Immature natural killer cell (primary cell): ENCODE results near the gene HSD17B2. TPM values are rescaled to one million over a fixed set of nuclear protein-coding genes. Genes with fewer than 3 reads are reported as not detected.
A peak's percentile ranks its signal among the peaks of the same experiment; 100 is the strongest.
"Not testable (repeated sequence)": the region's sequence is repeated elsewhere in the genome, so short reads cannot be mapped to it uniquely, and the experiment has no call there.

ENCODE experiments used
- DNase-seq, 3 donors: peaks; one replicate each; pipeline ENCODE4 v3.0.0; 2022; ENCODE audit warnings: mixed read lengths in 1 of 3
- H3K27ac Mint-ChIP-seq, 6 donors: one replicate each; pipeline ENCODE4 v1.8.0; 2020; ENCODE audit warnings: mixed read lengths in 6 of 6, mild to moderate bottlenecking in 5 of 6, inconsistent platforms in 4 of 6, moderate library complexity in 3 of 6
- H3K27me3 Mint-ChIP-seq, 3 donors: one replicate each; pipeline ENCODE4 v1.8.0; 2020 to 2021; ENCODE audit warnings: low read depth in 3 of 3, mild to moderate bottlenecking in 3 of 3, mixed read lengths in 3 of 3, moderate library complexity in 3 of 3, inconsistent platforms in 1 of 3
- H3K36me3 Mint-ChIP-seq, 3 donors: one replicate each; pipeline ENCODE4 v1.8.0; 2020; ENCODE audit warnings: mixed read lengths in 3 of 3, inconsistent platforms in 2 of 3, mild to moderate bottlenecking in 2 of 3
- H3K4me1 Mint-ChIP-seq, 2 donors: one replicate each; pipeline ENCODE4 v1.8.0; 2020; ENCODE audit warnings: inconsistent platforms in 2 of 2, mild to moderate bottlenecking in 2 of 2, mixed read lengths in 2 of 2, moderate library complexity in 1 of 2
- H3K4me3 Mint-ChIP-seq, 5 donors: one replicate each; pipeline ENCODE4 v1.8.0; 2020; ENCODE audit warnings: mild to moderate bottlenecking in 5 of 5, mixed read lengths in 5 of 5, inconsistent platforms in 3 of 5, moderate library complexity in 3 of 5
- H3K9me3 Mint-ChIP-seq, 6 donors: one replicate each; pipeline ENCODE4 v1.8.0; 2020; ENCODE audit warnings: mild to moderate bottlenecking in 6 of 6, mixed read lengths in 6 of 6, inconsistent platforms in 4 of 6, moderate library complexity in 3 of 6
- polyA plus RNA-seq, 3 donors: library from polyadenylated mRNA; unstranded; fragments of 300-500 nt; fragmentation: Illumina TruSeq; gene quantifications; one replicate each; pipeline ENCODE4 v1.2.3, GENCODE V29; 2021

The HSD17B2 gene
- polyA plus RNA-seq, 3 donors from 2014 or later = not detected

DNA sequence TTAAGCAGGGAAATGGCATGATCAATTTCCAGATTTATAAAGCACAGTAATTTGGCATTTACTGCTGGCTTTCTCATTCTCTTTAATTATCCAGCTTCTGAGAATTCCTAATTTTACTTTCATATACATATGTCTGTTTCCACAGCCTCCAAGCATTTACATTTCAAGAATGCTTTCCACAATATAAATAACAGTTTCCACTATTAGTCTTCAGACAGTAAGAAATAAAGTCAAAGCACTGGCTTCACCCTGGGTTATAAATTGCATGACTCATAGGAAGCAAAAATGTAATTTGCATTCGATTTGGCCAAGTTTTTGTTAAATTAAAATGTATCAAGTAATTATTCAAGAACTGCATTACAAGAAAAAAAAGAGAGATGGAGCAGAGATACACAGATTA is 81.5 kb downstream of the HSD17B2 start:
- no peak for DNase-seq
- Mint-ChIP-seq H3K36me3 (no peaks in the 10 kb centered on the region), H3K27me3 (peaks cover 0 to 2% (median 0%) of the 10 kb centered on the region in 3 donors), H3K4me1 (no peaks in the 10 kb centered on the region), H3K27ac (no peak overlapping the region), H3K4me3 (no peak overlapping the region), H3K9me3 (no peaks in the 10 kb centered on the region)

DNA sequence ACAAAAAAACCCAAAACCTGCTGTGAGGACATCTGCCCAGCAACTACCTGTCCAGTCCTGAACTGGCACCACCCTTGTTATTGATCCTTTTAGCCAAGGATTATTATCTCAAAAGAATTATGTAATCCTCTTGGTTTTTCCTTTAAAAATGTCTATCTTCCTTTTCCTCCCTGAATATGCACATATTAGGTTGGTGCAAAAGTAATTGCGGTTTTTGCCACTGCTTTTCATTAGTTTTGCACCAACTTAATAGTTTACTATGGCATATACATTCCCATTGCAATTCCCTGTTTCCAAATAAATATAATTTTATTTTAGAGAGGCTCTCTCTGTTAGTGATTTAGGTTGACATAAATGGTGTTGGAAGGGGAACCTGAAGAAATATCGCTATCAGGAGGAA is 83.7 kb downstream of the HSD17B2 start:
- H3K27ac Mint-ChIP-seq = no peak overlapping the region
- H3K4me3 Mint-ChIP-seq = no peak overlapping the region
- no peak for DNase-seq
- no peaks in the 10 kb centered on the region for H3K36me3 Mint-ChIP-seq
- H3K9me3 Mint-ChIP-seq = no peaks in the 10 kb centered on the region
- H3K4me1 Mint-ChIP-seq = no peaks in the 10 kb centered on the region
- peaks cover 0 to 2% (median 0%) of the 10 kb centered on the region in 3 donors for H3K27me3 Mint-ChIP-seq

DNA sequence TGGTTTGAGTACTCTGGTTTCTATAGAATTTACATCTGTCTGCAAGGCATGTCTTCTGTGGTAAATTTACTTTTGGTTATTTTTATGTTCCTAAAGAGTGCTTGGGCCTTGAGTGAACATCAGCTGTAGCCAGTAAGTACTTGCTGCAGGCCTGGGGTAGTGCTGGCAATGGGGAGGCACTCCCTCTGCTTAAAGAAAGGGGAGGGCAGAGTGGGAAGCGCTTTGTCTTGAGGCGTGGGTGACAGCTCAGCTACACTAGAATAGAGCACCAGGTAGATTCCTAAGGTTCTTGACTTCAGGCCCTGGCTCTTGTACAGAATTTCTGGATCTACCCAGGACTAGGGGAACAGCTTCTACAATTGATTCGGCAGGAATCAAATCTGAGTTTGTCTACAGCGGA is 84.4 kb downstream of the HSD17B2 start:
- no peak for DNase-seq
- no peaks in the 10 kb centered on the region for H3K36me3 Mint-ChIP-seq
- H3K4me1 Mint-ChIP-seq = no peaks in the 10 kb centered on the region
- no peak overlapping the region for H3K4me3 Mint-ChIP-seq
- no peaks in the 10 kb centered on the region for H3K9me3 Mint-ChIP-seq
- H3K27ac Mint-ChIP-seq = no peak overlapping the region
- peaks cover 0 to 3% (median 2%) of the 10 kb centered on the region in 3 donors for H3K27me3 Mint-ChIP-seq

DNA sequence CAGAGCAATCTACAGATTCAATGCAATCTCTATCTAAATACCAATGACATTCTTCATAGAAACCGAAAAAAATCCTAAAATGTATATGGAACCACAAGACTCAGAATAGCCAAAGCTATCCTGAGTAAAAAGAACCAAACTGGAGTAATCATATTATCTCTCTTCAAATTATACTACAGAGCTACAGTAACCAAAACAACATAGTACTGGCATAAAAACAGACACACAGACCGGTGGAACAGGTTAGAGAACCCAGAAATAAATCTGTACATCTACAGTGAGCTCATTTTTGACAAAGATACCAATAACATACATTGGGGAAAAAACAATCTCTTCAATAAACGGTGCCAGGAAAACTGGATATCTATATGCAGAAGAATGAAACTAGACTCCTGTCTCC is 89.6 kb downstream of the HSD17B2 start:
- Mint-ChIP-seq H3K9me3 (no peaks in the 10 kb centered on the region), H3K27me3 (peaks cover 0 to 7% (median 3%) of the 10 kb centered on the region in 3 donors), H3K4me3 (no peak overlapping the region), H3K4me1 (peaks cover 0 to 6% of the 10 kb centered on the region in 2 donors), H3K36me3 (no peaks in the 10 kb centered on the region), H3K27ac (no peak overlapping the region)
- no peak for DNase-seq

DNA sequence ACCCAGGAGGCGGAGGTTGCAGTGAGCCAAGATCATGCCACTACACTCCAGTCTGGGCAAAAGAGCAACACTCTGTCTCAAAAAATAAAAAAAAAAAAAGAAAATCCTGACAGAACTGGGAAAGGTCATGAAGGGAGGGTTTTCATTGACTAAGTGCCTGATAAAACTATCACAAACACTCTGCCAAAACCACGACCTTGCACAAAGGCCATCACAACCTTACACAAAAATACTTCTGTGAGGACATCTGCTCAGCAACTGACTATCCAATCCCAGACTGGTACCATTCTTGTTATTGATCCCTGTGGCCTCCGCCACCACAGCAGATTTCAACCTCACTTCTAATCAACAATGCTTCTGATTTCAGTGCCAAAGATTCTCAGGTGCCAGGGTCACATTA is 94.8 kb downstream of the HSD17B2 start:
- Mint-ChIP-seq H3K4me3 (no peak overlapping the region), H3K36me3 (no peaks in the 10 kb centered on the region), H3K27ac (no peak overlapping the region), H3K9me3 (no peaks in the 10 kb centered on the region), H3K27me3 (peaks cover 2 to 5% (median 4%) of the 10 kb centered on the region in 3 donors), H3K4me1 (peaks cover 9 to 16% of the 10 kb centered on the region in 2 donors)
- DNase-seq = no peak

DNA sequence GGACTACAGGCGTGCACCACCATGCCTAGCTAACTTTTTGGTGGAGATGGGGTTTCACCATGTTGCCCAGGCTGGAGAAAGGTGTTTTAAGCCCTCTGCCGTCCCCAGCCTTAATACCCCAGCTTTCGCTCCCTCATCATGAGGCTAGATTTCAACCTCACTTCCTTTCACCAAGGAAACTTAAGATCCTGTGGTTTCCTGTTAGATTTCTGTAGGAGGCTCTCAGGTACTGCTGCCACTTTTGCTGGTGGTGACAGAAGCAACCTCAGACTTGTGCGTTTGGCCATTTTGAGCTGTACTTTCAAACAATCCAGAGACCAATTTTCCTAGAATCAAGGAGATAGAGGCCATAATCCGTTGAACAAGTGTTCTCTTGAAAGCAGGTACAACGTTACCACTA is 98.7 kb downstream of the HSD17B2 start:
- Mint-ChIP-seq H3K36me3 (peaks cover under 1 to 12% (median 9%) of the 10 kb centered on the region in 3 donors), H3K4me3 (peak overlapping the region in 1 of 5 donors; percentile 21), H3K27ac (no peak overlapping the region), H3K27me3 (peaks cover 0 to 2% (median 2%) of the 10 kb centered on the region in 3 donors), H3K9me3 (no peaks in the 10 kb centered on the region), H3K4me1 (peaks cover 9 to 16% of the 10 kb centered on the region in 2 donors)
- DNase-seq = no peak

DNA sequence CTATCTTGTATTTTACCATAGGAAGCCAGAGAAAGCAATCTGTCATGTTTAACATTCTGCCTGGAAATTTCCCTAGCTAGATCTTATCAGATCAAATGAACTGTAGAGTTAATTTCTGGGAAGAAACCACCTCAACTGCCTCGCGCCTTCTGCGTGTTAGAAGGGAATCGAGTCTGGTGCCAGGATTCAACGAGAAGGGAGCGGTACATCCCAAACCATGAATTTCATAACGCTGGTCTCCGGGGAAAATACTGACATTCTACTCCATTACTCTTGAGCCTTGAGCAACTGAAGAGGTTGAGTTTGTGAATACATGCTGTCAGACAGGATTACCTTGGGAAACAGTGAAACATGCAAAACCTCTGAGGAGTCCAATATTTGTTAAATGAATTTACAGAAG is 99.8 kb downstream of the HSD17B2 start:
- H3K36me3 Mint-ChIP-seq = peaks cover 4 to 16% (median 9%) of the 10 kb centered on the region in 3 donors
- no peak overlapping the region for H3K27ac Mint-ChIP-seq
- no peak for DNase-seq
- no peaks in the 10 kb centered on the region for H3K9me3 Mint-ChIP-seq
- peaks cover 9 to 10% of the 10 kb centered on the region in 2 donors for H3K4me1 Mint-ChIP-seq
- no peak overlapping the region for H3K4me3 Mint-ChIP-seq
- peaks cover 0 to 2% (median 2%) of the 10 kb centered on the region in 3 donors for H3K27me3 Mint-ChIP-seq

DNA sequence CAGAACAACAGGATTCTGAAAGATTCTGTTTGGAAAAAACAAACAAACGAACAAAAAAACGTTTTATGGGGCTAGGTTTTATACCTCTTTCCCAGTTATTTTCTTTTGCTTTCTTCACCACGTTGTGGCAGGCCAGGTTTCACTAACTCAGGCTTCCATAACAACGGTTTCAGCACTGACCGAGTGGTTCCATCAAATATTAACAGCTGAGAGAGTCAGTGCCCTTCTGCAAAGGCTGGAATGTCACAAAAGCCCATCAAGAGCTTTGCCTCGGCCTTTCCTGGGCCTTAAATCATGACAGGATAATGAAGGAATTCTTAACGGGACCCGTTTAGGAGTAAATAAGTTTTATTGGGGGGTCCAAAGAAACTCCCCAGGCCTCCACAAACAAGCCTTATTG is 100.8 kb downstream of the HSD17B2 start:
- no peak overlapping the region for H3K4me3 Mint-ChIP-seq
- peaks cover 9 to 10% of the 10 kb centered on the region in 2 donors for H3K4me1 Mint-ChIP-seq
- H3K36me3 Mint-ChIP-seq = peaks cover 4 to 16% (median 9%) of the 10 kb centered on the region in 3 donors
- H3K27me3 Mint-ChIP-seq = peaks cover 0 to under 1% (median under 1%) of the 10 kb centered on the region in 3 donors
- no peak for DNase-seq
- peaks cover 0 to 1% (median 0%) of the 10 kb centered on the region in 6 donors for H3K9me3 Mint-ChIP-seq
- H3K27ac Mint-ChIP-seq = no peak overlapping the region

DNA sequence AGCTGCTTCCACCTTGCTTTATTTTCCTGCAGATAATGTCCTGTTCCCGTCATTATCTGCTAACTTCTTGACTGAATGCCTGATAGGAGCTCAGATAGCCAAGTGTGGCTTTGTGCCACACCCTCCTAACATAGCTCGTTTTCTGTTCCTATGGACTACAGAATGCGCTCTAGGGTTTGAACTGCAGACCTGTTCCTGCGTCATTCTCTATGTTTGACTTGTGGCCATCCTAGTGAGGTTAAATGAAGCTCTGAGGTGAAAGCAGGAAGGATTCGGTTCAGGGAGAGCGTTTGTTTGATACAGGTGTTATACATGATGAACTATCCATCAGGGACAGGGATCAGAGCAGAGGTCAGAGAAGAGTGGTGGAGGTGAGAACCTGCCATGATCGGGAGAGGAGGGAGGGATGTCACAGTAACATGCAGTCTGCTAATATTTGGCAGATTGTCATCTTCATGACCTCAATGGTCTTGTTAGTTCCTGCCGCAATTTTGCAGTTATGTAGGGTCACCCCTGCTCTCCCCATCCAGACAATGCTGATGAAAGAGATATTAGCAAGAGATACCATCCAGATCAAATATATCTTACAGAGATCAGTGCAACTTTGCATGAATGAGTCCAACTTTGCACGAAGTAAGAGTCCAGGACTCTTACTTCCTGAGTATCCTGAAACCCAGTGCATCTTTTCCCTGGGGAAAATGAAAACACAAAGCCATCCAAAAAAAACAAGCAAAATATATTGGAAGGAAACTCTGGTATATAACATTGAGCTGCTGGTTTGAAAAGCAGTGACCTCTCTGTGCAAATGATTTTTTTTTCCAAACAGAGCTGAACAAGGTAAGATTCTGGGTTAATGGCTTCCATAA is 102.1 kb downstream of the HSD17B2 start:
- H3K27ac Mint-ChIP-seq = no peak overlapping the region
- peaks cover 4 to 16% (median 9%) of the 10 kb centered on the region in 3 donors for H3K36me3 Mint-ChIP-seq
- H3K9me3 Mint-ChIP-seq = peaks cover 0 to 1% (median 0%) of the 10 kb centered on the region in 6 donors
- no peak for DNase-seq
- H3K4me3 Mint-ChIP-seq = no peak overlapping the region
- H3K4me1 Mint-ChIP-seq = peaks cover 9 to 10% of the 10 kb centered on the region in 2 donors
- H3K27me3 Mint-ChIP-seq = no peaks in the 10 kb centered on the region

DNA sequence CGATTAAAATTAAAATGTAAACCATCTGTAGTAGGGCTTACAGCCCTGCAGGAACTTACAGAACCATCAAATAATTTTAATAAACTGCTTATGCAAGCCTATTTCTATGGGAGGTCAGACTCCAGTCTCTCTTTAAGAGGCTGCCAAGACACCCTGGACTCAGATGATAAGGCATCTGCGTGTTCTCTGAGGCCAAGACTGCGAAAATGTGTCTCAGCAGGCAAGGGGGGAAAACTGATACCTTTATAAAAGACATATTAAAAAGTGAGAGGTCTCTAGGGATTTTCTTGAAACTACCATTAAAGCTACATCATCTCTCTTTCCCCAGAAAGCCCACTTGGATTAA is 102.7 kb downstream of the HSD17B2 start:
- Mint-ChIP-seq H3K27ac (no peak overlapping the region), H3K4me3 (no peak overlapping the region), H3K4me1 (peaks cover 9 to 10% of the 10 kb centered on the region in 2 donors), H3K27me3 (no peaks in the 10 kb centered on the region), H3K36me3 (peaks cover 4 to 16% (median 9%) of the 10 kb centered on the region in 3 donors), H3K9me3 (peaks cover 0 to 1% (median 0%) of the 10 kb centered on the region in 6 donors)
- no peak for DNase-seq

DNA sequence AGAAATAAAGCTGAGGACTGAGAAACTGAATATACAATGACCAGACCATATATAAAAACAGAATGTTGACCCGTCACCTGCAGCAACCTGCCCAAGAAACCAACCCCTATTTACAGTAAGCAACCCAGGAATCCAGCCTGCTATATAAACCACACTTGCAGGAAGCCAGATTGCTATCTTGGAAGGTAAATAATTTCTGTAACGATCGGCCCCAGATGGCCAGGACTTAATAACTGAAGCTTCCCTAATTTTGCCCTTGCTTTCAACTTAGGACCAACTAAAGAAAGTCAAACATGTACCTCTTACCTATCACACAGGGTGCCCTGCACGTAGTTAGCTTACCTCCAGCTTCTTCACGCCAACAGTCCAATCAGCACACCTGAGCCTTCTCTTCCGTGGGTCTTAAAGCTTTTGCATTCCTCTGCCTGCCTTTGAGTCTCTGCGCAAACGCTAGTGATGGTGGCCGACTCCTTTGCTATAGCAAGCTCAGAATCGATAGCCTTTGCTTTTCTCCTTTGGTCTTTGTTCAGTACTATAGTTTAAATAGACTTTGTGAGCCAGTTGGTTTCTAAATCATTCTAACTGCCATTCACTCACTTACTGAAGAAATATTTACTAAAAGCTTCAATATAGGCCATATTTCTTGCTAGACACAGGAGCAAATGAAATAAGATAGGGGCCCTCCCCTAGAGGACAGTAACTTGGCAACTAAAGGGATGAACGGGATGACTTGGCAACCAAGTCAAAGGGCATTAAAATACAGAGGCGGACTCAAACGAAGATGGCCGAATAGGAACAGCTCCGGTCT is 103.6 kb downstream of the HSD17B2 start:
- peaks cover 0 to 1% (median 0%) of the 10 kb centered on the region in 6 donors for H3K9me3 Mint-ChIP-seq
- H3K27me3 Mint-ChIP-seq = no peaks in the 10 kb centered on the region
- H3K27ac Mint-ChIP-seq = peak overlapping the region in 2 of 6 donors; percentile 42 to 84
- H3K36me3 Mint-ChIP-seq = peaks cover 4 to 16% (median 9%) of the 10 kb centered on the region in 3 donors
- H3K4me3 Mint-ChIP-seq = peak overlapping the region in 4 of 5 donors; percentile 41 to 73 (median 54)
- DNase-seq = no peak
- peaks cover 6 to 8% of the 10 kb centered on the region in 2 donors for H3K4me1 Mint-ChIP-seq

DNA sequence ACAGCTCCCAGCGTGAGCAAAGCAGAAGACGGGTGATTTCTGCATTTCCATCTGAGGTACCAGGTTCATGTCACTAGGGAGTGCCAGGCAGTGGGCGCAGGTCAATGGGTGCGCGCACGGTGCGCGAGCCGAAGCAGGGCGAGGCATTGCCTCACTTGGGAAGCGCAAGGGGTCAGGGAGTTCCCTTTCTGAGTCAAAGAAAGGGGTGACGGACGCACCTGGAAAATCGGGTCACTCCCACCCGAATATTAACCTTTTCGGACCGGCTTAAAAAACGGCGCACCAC is 104.2 kb downstream of the HSD17B2 start:
- H3K27me3 Mint-ChIP-seq, H3K9me3 Mint-ChIP-seq, H3K4me1 Mint-ChIP-seq, DNase-seq: not testable (repeated sequence)
- H3K36me3 Mint-ChIP-seq = peaks cover 4 to 16% (median 9%) of the 10 kb centered on the region in 3 donors
- peak overlapping the region in 4 of 5 donors; percentile 41 to 73 (median 54) for H3K4me3 Mint-ChIP-seq
- peak overlapping the region in 2 of 6 donors; percentile 42 to 84 for H3K27ac Mint-ChIP-seq

DNA sequence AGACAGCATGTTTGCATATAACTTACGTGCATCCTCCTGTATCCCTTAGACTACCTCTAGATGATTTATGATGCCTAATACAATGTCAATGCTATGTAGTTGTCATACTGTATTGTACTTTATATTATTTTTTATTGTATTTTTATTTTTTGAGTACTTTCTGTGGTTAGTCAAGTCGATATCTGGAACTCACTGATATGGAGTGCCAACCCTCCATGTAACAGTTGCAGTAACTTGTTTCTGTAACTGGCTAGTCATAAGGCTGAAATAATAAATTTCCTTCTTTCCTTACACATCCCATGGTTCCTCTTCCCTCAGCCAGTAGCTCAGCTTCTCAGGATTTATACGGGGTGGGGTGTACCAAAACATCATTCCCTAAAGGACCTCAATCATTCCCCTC is 111.5 kb downstream of the HSD17B2 start:
- Mint-ChIP-seq H3K27ac (no peak overlapping the region), H3K27me3 (no peaks in the 10 kb centered on the region), H3K4me1 (no peaks in the 10 kb centered on the region), H3K9me3 (no peaks in the 10 kb centered on the region), H3K36me3 (peaks cover 14 to 24% (median 18%) of the 10 kb centered on the region in 3 donors), H3K4me3 (no peak overlapping the region)
- DNase-seq = no peak

DNA sequence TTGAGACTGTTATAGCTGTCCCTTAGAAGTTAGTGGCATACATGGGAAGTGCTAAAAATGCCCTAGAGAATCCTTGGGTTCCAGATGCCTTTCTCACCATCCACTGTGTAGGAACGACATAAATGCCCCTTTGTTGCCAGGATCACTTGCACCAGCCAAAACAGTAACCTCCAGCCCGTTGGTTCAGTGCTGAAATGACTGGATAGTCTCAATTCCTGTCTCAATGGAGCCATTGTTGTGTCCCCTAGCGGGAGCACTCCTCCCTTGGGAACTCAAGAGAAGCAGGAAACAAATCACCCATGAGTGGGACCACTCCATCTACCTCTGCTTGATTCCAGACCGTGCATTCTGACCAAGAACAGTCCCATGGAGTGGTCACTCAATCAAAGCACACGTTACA is 111.9 kb downstream of the HSD17B2 start:
- Mint-ChIP-seq H3K27me3 (no peaks in the 10 kb centered on the region), H3K4me1 (no peaks in the 10 kb centered on the region), H3K36me3 (peaks cover 16 to 28% (median 18%) of the 10 kb centered on the region in 3 donors), H3K4me3 (no peak overlapping the region), H3K27ac (peak overlapping the region in 1 of 6 donors; percentile 35), H3K9me3 (no peaks in the 10 kb centered on the region)
- DNase-seq = no peak
